Parathyroid adenoma (tissue), 2 donors: ENCODE measurements around the gene IFI6.
A peak's percentile ranks its signal among the peaks of the same experiment; 100 is the strongest.

Source experiments
- H2AFZ ChIP-seq: fragments of 300-600 bp; sonication (generic); one replicate; pipeline ENCODE4 v1.7.0; 2017; ENCODE audit warnings: antibody characterized with exemption, mild to moderate bottlenecking
- H3K27ac ChIP-seq: fragments of 300-600 bp; sonication (generic); one replicate; pipeline ENCODE4 v1.7.0; 2017
- H3K27me3 ChIP-seq: fragments of 300-600 bp; sonication (generic); one replicate; pipeline ENCODE4 v1.7.0; 2017; ENCODE audit warnings: low read length; ENCODE audit not compliant: control insufficient read depth, insufficient read depth
- H3K36me3 ChIP-seq: fragments of 300-600 bp; sonication (generic); one replicate; pipeline ENCODE4 v1.7.0; 2017; ENCODE audit warnings: low read length; ENCODE audit not compliant: control insufficient read depth, insufficient read depth
- H3K4me1 ChIP-seq: fragments of 300-600 bp; sonication (generic); one replicate; pipeline ENCODE4 v1.7.0; 2017; ENCODE audit warnings: control low read depth
- H3K4me2 ChIP-seq: fragments of 300-600 bp; sonication (generic); one replicate; pipeline ENCODE4 v1.7.0; 2017; ENCODE audit warnings: low read length
- H3K4me3 ChIP-seq: fragments of 300-600 bp; sonication (generic); one replicate; pipeline ENCODE4 v1.7.0; 2017; ENCODE audit warnings: low read depth, low read length
- H3K79me2 ChIP-seq: fragments of 300-600 bp; sonication (generic); one replicate; pipeline ENCODE4 v1.7.0; 2017; ENCODE audit warnings: control low read depth
- H3K9ac ChIP-seq: fragments of 300-600 bp; sonication (generic); one replicate; pipeline ENCODE4 v1.7.0; 2017; ENCODE audit warnings: mild to moderate bottlenecking
- H3K9me3 ChIP-seq: fragments of 300-600 bp; sonication (generic); one replicate; pipeline ENCODE4 v1.7.0; 2017; ENCODE audit warnings: low read length; ENCODE audit not compliant: control insufficient read depth
- CTCF ChIP-seq: fragments of 300-600 bp; sonication (generic); IDR thresholded peaks from one replicate; pipeline ENCODE4 v1.7.0; 2017; ENCODE audit warnings: antibody characterized with exemption, mild to moderate bottlenecking
- donor health status: primary hyperparathyroidism.

Gene IFI6

GRCh38 chr1:27672750-27673112, 739 bp upstream of the IFI6 start:
- H3K4me2 ChIP-seq: peak overlapping the region; percentile 96
- no peaks in the 10 kb centered on the region for H3K27me3 ChIP-seq
- H3K79me2 ChIP-seq: no peaks in the 10 kb centered on the region
- H2AFZ ChIP-seq: peak overlapping the region; percentile 39
- peaks cover 6% of the 10 kb centered on the region for H3K4me1 ChIP-seq
- H3K27ac ChIP-seq: peak overlapping the region; percentile 83
- no peak overlapping the region for H3K9ac ChIP-seq
- H3K36me3 ChIP-seq: no peaks in the 10 kb centered on the region
- H3K4me3 ChIP-seq: peak overlapping the region; percentile 91
- no peaks in the 10 kb centered on the region for H3K9me3 ChIP-seq
- TF ChIP-seq CTCF: no peak

GRCh38 chr1:27669876-27670275, 2.1 kb downstream of the IFI6 start:
- peak overlapping the region; percentile 42 for H3K4me3 ChIP-seq

DNA sequence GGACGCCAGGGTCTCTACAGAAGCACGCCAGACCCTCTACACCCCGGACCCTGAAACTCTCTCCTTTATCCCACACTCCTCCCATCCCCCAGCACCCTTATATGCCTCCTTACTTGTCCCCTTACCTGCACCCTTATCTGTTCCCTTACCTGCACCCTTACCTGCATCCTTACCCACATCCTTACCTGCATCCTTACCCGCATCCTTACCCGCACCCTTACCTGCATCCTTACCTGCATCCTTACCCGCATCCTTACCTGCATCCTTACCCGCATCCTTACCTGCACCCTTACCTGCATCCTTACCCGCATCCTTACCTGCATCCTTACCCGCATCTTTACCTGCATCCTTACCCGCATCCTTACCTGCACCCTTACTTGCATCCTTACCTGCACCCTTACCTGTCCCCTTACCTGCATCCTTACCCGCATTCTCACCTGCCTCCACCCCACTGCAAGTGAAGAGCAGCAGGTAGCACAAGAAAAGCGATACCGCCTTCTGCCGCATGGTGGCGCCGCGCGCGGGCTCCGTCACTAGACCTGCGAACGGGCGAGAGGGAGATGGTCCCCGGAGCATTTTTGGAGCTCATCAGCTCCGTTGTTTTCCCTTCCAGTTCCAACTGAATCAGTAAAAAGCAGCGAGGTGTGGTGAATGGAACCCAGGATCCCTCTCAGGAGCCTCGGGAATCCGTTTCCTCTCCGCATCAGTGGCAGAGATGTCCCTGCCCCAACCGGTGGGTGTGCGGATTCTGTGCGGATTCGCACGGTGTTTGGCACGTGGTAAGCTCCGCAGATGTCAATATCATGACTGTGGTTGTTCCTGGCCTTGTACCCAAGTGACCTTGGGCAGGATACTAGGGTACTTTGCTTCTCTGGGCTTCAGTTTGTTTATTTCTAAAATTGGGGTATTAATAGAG, 2.9 kb downstream of the IFI6 start:
- Histone ChIP-seq H3K27ac (no peak overlapping the region), H3K4me3 (peak overlapping the region; percentile 42), H3K4me1 (peaks cover 6% of the 10 kb centered on the region)

More at GRCh38 chr1:27669876-27670275, 2.1 kb downstream of the IFI6 start:
- Histone ChIP-seq H3K79me2 (no peaks in the 10 kb centered on the region), H2AFZ (no peak overlapping the region), H3K27me3 (no peaks in the 10 kb centered on the region), H3K27ac (no peak overlapping the region), H3K9ac (no peak overlapping the region), H3K36me3 (no peaks in the 10 kb centered on the region), H3K9me3 (no peaks in the 10 kb centered on the region), H3K4me1 (peaks cover 6% of the 10 kb centered on the region), H3K4me2 (peak overlapping the region; percentile 82)
- no peak for TF ChIP-seq CTCF

GRCh38 chr1:27668121-27668807, 3.7 kb downstream of the IFI6 start:
- no peaks in the 10 kb centered on the region for H3K36me3 ChIP-seq
- H3K9me3 ChIP-seq: no peaks in the 10 kb centered on the region
- no peak overlapping the region for H3K27ac ChIP-seq
- H3K4me3 ChIP-seq: no peak overlapping the region
- no peaks in the 10 kb centered on the region for H3K79me2 ChIP-seq
- no peak overlapping the region for H3K4me2 ChIP-seq
- no peak overlapping the region for H3K9ac ChIP-seq
- TF ChIP-seq CTCF: no peak
- peaks cover 6% of the 10 kb centered on the region for H3K4me1 ChIP-seq
- H2AFZ ChIP-seq: no peak overlapping the region
- H3K27me3 ChIP-seq: no peaks in the 10 kb centered on the region

More for the DNA sequence above, 2.9 kb downstream of the IFI6 start:
- H3K9ac ChIP-seq: no peak overlapping the region
- H3K27me3 ChIP-seq: no peaks in the 10 kb centered on the region
- H3K79me2 ChIP-seq: no peaks in the 10 kb centered on the region
- H2AFZ ChIP-seq: peak overlapping the region; percentile 72
- no peaks in the 10 kb centered on the region for H3K36me3 ChIP-seq
- no peaks in the 10 kb centered on the region for H3K9me3 ChIP-seq
- H3K4me2 ChIP-seq: peak overlapping the region; percentile 82
- TF ChIP-seq CTCF: peak; percentile 57
